Glomerular visceral epithelial cell (primary cell): ENCODE results near the gene PRR16.

Experiments used
- DNase-seq: peaks from one replicate; pipeline ENCODE4 v3.0.0-alpha.2; 2016; ENCODE audit errors: extremely low spot score

PRR16 gene

DNA sequence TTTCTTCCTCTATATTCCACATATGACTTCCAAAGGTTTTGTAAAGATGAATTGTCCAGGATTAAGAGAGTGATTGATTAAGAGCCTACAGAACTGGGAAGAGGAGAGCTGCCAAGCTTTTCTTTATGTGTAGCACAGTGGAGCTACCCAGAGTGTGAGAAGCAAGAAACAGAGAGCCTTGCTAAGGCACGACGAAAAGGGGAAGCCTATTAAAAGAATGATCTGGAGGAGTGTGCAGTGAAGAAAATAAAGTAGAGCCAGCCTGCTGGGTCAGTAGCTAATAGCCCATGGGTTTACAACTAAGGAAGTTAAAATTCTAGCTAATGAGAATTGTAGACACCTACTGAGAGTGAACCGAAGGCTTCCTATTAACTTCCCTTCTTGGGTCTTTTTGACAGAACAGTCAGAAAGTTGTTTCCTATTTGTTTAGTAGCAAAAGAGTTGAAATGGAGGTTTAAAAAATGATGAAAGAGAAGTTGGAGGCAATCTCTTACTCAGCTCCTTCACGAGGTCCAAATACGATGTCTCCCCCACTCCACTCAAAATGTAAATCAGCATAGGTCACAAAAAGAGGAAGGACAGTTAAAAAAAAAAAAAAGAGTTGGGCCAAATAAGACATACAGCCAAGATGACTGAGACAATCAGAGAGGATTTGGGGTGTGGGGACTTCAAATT lies 957 bp upstream of the PRR16 start:
- no peak for DNase-seq

DNA sequence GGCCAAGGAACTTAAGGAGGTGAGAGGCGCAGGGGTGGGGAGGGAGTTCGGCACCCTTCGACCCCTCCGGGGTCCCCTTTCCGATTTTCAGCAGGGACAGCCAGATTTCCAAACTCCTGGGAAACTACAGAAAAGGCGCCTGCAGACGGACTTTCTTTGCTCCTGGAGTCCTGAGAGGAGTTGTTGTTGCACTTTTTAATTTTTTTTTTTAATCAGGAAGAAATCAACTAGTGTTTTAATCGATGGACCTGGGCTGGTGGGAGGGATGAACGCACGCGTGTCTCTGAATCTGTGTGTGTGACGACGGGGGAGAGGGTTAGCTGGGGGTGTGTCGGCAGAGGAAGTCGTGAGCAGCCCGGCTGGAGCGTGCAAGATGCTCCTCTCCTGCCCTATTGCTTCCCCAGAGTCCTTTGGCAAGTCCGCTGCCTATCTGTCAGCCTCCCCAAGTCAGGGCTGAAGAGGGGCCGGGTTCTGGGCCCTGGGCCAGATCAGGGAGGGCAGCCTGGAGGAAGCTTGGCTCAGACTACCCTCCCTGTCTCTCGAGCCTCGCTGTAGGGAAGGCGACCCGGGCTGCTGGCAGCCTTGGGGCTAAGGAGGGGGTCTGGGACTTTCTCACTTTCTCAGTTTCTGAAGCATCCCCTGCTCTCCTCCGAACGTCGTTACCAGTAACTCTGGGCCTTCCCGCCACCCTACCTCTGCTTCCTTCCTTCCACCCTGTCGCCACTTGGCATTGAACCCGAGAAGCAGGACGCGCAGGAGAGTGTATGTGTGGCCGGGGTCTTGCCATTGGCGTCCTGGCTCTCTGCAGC lies 731 bp downstream of the PRR16 start:
- DNase-seq = peak; percentile 58

DNA sequence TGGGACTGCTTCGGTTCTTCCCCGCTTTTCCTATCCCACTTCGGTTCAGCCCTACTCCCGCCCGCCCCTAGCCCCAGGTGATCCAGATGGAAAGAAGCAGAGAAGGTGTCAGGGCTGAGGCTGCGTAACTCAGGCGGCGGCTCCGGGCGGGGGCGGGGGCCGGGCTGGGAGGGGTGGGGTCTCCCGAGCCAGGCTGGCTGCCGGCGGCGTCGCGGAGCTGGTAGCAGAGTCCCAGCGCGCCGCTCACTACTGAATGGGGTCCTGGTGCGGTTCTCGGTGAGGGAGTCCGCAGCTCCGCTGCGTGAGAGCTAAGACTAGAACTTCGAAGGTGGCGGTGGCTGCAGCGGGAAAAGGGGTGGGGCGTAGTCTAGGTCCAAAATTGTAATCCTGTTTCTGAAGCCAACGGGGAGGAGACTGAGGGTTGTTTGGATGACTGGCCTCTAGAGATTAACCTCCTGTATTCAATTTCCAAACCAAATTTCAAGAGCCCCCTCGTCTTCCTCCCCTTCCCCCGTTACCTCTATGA lies 1.4 kb downstream of the PRR16 start:
- DNase-seq = peak; percentile 48

DNA sequence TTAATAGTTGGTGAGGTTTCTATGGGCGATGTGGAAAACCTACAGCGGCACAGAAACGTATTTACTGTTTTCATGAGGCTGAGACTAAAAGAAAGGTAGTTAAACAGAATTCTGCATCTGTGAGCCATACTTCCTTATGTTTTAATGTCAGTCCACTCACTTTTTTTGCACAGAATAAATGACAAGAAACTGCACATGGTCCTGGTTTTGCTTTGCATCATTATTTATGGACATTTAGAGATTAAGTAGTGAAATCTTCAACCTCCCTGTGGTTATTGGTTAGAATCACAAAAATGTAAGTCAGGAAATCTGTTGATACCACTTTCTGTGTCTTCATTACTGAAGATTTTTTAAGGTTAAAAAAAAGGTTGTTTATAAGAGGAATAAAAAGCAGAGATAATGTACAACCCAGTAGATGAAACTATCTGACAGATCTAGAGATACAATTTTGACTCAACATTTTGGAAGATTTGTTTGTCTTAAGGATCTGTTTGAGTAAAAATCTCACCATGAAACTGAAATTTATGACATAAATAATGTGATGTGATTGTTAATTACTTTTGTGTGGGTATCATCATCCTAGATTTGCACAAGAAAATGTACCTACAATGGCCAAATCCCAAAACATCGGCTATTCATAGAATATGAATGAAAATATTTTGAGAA lies 2.4 kb downstream of the PRR16 start:
- DNase-seq = no peak

- DNase-seq = no peak
These were observed 7.9 kb downstream of the PRR16 start for GRCh38 chr5:120471971-120472370.

DNA sequence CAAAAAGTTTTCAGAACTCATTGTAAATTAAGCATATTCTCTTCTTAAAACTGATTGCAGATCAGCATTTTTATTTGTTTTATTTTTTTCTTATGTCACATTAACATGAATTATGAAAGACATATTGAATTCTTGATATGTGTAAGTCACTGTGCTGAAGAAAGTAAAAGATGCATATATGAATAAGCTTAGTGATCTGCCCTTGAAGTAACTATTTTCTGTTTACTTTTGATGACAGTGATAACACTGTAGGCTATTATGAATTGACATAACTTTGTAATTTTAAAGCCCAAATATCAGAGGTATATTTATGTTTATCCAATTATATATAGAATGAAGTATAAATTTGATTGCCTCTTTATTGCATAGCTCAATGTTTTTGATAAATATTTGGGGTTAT lies 8.8 kb downstream of the PRR16 start:
- DNase-seq = no peak

- DNase-seq = no peak
These were observed 9.2 kb downstream of the PRR16 start for GRCh38 chr5:120473332-120473731.

- no peak for DNase-seq
These were observed 12.0 kb downstream of the PRR16 start for GRCh38 chr5:120476063-120476462.

DNA sequence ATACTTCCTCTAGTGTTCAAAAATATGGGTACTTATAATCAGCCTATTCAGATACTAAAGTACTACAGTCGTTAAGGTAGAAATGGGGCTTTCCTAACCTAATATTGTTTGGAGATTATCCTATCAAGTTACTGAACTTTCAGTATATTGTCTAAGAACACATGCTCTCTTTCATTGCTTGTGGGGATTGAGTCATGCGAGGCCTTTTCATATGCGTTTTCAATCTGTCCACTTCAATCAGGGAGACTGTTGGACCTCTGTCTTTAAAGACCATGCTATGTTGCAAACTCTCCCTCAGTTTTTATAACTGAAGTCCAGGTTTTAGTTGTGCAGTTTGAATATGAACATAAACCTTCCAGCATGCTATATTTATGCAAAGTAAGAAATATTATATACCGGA lies 15.0 kb downstream of the PRR16 start:
- no peak for DNase-seq

- DNase-seq = no peak
These were observed 35.9 kb downstream of the PRR16 start for GRCh38 chr5:120499876-120500563.

GRCh38 chr5:120502531-120502930 lies 38.4 kb downstream of the PRR16 start:
- no peak for DNase-seq

DNA sequence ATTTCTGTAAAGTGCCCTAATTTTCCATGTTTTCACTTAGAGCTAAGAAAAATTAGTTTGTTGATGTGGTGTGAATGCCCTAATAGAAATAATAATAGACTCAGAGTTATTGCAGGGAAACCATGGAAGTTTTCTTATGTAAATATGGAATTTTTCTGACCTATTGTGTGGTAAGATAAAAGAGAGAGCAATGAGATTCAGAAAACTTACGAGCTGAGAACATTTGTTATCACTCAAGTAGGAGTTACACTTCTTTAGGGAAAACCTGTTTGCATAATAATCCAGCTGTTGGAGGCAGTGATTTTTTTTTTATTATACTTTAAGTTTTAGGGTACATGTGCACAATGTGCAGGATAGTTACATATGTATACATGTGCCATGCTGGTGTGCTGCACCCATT lies 39.2 kb downstream of the PRR16 start:
- no peak for DNase-seq

DNA sequence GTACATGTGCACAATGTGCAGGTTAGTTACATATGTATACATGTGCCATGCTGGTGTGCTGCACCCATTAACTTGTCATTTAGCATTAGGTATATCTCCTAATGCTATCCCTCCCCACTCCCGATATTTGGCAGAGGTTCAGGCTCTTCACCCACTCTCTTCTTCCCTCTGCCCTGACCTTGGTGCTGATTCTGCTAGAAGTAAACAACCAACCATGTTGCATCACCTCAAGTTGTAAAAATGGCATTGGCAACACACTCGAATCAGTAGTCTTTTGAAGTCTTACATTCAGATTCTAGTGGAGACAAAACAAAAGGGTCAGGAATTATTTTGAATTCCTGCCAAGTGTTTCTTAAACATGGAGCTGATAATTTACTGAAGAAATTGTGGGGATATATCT lies 40.0 kb downstream of the PRR16 start:
- no peak for DNase-seq

- DNase-seq = no peak
These were observed 43.1 kb downstream of the PRR16 start for GRCh38 chr5:120507197-120507596.

DNA sequence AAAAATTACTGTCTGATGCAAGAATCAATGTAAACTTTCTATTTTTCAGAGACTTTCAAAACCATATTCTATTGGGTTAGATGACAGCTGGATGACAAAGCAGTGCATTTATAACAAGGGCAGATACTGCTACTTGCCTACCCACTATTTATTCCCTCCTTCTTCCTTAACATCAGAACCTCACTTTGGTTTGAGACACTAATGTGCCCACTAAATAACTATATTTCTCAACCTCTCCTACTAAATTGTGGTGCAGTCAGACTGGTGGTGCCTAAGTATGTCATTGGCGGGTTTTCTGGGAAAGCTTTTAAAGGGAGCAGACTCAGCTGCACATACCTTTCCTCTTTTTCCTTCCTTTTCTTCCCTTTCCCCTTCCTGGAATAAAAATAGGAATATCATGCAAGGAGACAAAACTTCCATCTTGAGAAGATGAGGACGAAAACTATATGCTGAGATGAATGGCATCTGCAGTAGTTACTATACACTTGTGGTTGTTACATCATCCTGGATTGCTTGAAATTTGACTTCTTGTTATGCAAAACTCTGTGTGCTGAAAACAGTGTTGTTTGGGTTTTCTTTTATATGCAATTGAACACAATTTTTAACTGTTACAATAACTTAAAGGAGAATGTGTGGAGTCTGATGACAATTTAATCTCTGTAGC lies 43.8 kb downstream of the PRR16 start:
- DNase-seq = no peak

DNA sequence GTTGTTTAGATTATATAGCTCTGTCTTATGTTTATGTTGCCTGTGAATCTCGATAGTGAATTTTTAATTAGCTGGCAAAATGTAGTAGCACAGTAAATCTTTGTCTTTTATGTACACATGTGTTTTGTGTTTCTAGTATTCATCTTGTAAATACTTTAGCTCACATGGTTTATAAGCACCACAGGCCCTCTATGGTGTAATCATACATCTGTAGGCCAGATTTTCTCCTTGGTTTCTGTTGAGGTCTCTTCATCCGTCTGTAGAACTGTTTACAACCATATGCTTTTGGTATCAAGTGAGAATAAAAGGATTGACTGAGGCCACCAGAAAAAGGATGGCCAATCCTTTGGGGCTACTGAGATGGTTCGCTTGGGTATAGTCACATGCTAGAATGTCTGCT lies 45.0 kb downstream of the PRR16 start:
- no peak for DNase-seq

- no peak for DNase-seq
These were observed 46.1 kb downstream of the PRR16 start for GRCh38 chr5:120510098-120510637.

- DNase-seq = no peak
These were observed 47.0 kb downstream of the PRR16 start for GRCh38 chr5:120510994-120511686.

- DNase-seq = no peak
These were observed 48.0 kb downstream of the PRR16 start for GRCh38 chr5:120512068-120512467.

- no peak for DNase-seq
These were observed 48.9 kb downstream of the PRR16 start for GRCh38 chr5:120512791-120513650.
